ENCODE data around the gene DCTPP1. TPM values are rescaled to one million over a fixed set of nuclear protein-coding genes. Genes with fewer than 3 reads are reported as not detected.

Gene DCTPP1
- total RNA-seq, 1 donor from 2014 or later: 14.5 TPM

- intact Hi-C loops (cut with DNase I): no loop called here
- Histone ChIP-seq H3K4me3 (peak overlapping the region; percentile 62 to 79), H3K27ac (peak overlapping the region; percentile 31), H3K27me3 (no peaks in the 10 kb centered on the region), H3K4me1 (peaks cover 21% of the 10 kb centered on the region), H3K9me3 (no peaks in the 10 kb centered on the region), H3K36me3 (no peaks in the 10 kb centered on the region)
- no peak for DNase-seq (ENCODE audit: extremely low spot score in 2 of 2)
- TF ChIP-seq POLR2A (IDR thresholded peaks at IDR 0.05) (no peak), CTCF (IDR thresholded peaks at IDR 0.05) (peak in 1 of 3 experiments; percentile 13)
These were observed 669 bp upstream of the DCTPP1 start for GRCh38 chr16:30430428-30430970.

DNA sequence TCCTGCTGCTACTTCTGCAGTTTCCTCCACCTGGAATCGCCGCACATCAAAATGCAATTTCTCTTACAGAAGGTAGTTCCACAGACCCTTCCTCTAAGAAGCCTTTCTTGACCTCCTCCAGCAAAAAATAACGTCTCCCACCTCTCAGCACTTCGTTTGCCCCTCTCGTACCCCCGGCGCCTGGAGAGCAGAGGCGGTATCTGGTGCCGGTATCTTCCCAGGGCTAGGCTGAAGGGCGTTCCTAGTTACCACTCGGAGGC, 482 bp downstream of the DCTPP1 start:
- intact Hi-C loops (cut with DNase I): no loop called here
- H3K4me1 ChIP-seq: peaks cover 21% of the 10 kb centered on the region
- peak overlapping the region; percentile 40 for H3K27ac ChIP-seq
- TF ChIP-seq POLR2AphosphoS5 (IDR thresholded peaks at IDR 0.05; ENCODE audit: insufficient read depth in 1 of 2, low read depth in 1 of 2) (no peak), CTCF (IDR thresholded peaks at IDR 0.05) (no peak), POLR2A (IDR thresholded peaks at IDR 0.05) (no peak)
- H3K27me3 ChIP-seq: no peaks in the 10 kb centered on the region
- no peak for DNase-seq (ENCODE audit: extremely low spot score in 2 of 2)
- H3K4me3 ChIP-seq: peak overlapping the region; percentile 62 to 79
- no peaks in the 10 kb centered on the region for H3K9me3 ChIP-seq
- H3K36me3 ChIP-seq: peaks cover 0 to 9% of the 10 kb centered on the region in 2 donors

DNA sequence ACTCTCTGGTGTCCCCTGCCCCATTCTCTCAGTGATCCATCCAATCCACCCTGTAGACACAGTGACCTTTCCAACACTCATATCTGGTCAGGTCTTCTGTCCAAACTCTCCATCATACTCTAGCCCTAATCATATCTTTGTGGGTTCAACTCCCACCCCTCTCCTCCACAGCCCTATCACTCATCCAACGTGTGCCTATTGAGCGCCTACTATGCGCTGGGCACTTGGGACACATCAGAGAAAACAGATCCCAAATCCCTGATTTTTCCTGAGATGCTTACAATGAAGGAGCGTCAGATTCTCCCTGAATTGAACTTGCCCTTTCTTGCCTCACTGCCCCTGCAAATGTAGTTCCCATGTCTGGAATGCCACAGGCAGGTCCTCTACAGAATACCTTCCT, 1.8 kb downstream of the DCTPP1 start:
- DNase-seq (ENCODE audit: extremely low spot score in 2 of 2): no peak
- no peak overlapping the region for H3K27ac ChIP-seq
- no peak overlapping the region for H3K4me3 ChIP-seq
- TF ChIP-seq POLR2AphosphoS5 (IDR thresholded peaks at IDR 0.05; ENCODE audit: insufficient read depth in 1 of 2, low read depth in 1 of 2): no peak
- TF ChIP-seq CTCF (IDR thresholded peaks at IDR 0.05): no peak
- TF ChIP-seq POLR2A (IDR thresholded peaks at IDR 0.05): no peak
- H3K27me3 ChIP-seq: no peaks in the 10 kb centered on the region
- peaks cover 21% of the 10 kb centered on the region for H3K4me1 ChIP-seq
- H3K9me3 ChIP-seq: no peaks in the 10 kb centered on the region
- intact Hi-C loops (cut with DNase I): no loop called here
- peaks cover 0 to 21% of the 10 kb centered on the region in 2 donors for H3K36me3 ChIP-seq

DNA sequence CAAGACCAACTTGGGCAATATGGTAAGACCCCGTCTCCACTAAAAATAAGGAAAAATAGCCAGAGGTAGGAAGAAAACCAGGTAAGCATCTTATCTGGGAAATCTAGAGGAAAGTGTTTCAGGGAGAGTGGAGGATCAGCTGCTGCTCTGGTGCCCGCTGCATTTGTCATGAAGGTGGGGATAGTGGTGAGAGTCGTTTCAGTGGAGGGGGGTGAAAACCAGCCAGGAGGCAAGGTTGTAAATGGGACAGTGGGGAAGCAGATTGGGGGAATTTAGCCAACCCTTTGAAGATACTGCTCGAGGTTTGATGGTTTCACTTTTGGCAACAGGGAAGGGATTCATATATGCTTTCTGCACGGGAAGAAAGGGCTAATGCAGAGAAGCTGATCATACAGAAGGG, 8.8 kb downstream of the DCTPP1 start:
- intact Hi-C loops (cut with DNase I): no loop called here

More for the DNA sequence above, 8.8 kb downstream of the DCTPP1 start:
- no peaks in the 10 kb centered on the region for H3K27me3 ChIP-seq
- no peak overlapping the region for H3K27ac ChIP-seq
- DNase-seq (ENCODE audit: extremely low spot score in 2 of 2): no peak
- no peak overlapping the region for H3K4me3 ChIP-seq
- peaks cover 0 to 33% of the 10 kb centered on the region in 2 donors for H3K36me3 ChIP-seq
- no peaks in the 10 kb centered on the region for H3K9me3 ChIP-seq
- TF ChIP-seq POLR2A (IDR thresholded peaks at IDR 0.05) (no peak), CTCF (IDR thresholded peaks at IDR 0.05) (no peak), POLR2AphosphoS5 (IDR thresholded peaks at IDR 0.05; ENCODE audit: insufficient read depth in 1 of 2, low read depth in 1 of 2) (no peak)
- H3K4me1 ChIP-seq: peaks cover 14% of the 10 kb centered on the region

Data from vagina (tissue), 2 donors.